ENCODE measurements around the gene MKNK1.

Gene MKNK1

DNA sequence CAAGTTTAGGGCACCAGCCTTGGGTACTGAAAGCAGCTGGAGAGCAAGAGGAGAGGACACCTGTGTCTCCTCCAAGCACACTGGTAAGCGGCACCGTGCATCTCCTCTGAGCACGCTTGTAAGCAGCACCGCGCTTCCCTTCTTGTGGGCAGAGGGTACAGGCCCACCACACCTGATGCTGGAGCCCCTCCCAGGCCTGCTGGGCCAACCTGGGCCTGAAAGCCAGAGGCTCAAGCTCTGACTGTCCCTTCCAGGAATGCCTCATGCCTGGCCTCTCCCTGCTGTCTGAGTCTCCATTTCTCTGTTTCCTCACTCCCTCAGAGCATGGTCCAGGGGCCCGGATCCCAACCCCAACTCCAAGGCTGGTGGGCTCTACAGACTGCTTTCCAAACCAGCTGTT, 88.5 kb downstream of the MKNK1 start:
- Histone ChIP-seq H3K27ac (no peak overlapping the region), H3K27me3 (ENCODE audit: insufficient read depth, low read depth) (no peaks in the 10 kb centered on the region), H3K4me3 (IDR thresholded peaks at IDR 0.05; ENCODE audit: insufficient read depth, low read depth, low read length) (no peak overlapping the region), H3K79me2 (ENCODE audit: insufficient read depth, low read depth) (no peaks in the 10 kb centered on the region), H3K4me2 (no peak overlapping the region), H3K9ac (no peak overlapping the region), H4K20me1 (ENCODE audit: insufficient read depth) (no peaks in the 10 kb centered on the region), H2AFZ (ENCODE audit: low read depth) (no peak overlapping the region), H3K4me1 (ENCODE audit: low read depth, poor library complexity, severe bottlenecking) (no peaks in the 10 kb centered on the region), H3K36me3 (ENCODE audit: insufficient read depth) (no peaks in the 10 kb centered on the region)
- TF ChIP-seq, protein P1, sequence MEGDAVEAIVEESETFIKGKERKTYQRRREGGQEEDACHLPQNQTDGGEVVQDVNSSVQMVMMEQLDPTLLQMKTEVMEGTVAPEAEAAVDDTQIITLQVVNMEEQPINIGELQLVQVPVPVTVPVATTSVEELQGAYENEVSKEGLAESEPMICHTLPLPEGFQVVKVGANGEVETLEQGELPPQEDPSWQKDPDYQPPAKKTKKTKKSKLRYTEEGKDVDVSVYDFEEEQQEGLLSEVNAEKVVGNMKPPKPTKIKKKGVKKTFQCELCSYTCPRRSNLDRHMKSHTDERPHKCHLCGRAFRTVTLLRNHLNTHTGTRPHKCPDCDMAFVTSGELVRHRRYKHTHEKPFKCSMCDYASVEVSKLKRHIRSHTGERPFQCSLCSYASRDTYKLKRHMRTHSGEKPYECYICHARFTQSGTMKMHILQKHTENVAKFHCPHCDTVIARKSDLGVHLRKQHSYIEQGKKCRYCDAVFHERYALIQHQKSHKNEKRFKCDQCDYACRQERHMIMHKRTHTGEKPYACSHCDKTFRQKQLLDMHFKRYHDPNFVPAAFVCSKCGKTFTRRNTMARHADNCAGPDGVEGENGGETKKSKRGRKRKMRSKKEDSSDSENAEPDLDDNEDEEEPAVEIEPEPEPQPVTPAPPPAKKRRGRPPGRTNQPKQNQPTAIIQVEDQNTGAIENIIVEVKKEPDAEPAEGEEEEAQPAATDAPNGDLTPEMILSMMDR (conservative IDR thresholded peaks at IDR 0.05; ENCODE audit: low read depth, low read length) = no peak

DNA sequence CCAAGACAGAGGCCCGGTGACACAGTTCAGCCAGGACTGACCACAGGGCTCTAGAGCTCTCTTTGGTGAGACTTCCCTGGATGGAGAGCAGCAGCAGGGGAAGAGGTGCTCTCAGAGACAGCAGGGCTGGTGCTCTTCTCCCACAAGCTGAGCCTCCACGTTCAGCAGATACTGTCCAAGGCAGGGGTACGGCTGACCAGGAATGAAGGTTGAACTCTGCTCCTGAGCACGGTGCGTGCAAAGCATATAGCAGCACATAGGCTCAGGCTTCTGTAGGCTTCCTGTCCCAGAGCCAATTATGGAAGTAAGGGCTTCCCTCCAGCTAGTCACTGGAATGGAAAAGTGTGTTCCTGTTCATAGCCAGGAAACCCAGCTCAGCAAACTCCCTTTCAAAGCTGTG, 90.5 kb downstream of the MKNK1 start:
- no peak overlapping the region for H2AFZ ChIP-seq (ENCODE audit: low read depth)
- no peaks in the 10 kb centered on the region for H3K79me2 ChIP-seq (ENCODE audit: insufficient read depth, low read depth)
- no peaks in the 10 kb centered on the region for H3K27me3 ChIP-seq (ENCODE audit: insufficient read depth, low read depth)
- H3K4me2 ChIP-seq = no peak overlapping the region
- no peak overlapping the region for H3K27ac ChIP-seq
- H3K36me3 ChIP-seq (ENCODE audit: insufficient read depth) = no peaks in the 10 kb centered on the region
- TF ChIP-seq, protein P1 (conservative IDR thresholded peaks at IDR 0.05; ENCODE audit: low read depth, low read length) = no peak
- no peaks in the 10 kb centered on the region for H3K4me1 ChIP-seq (ENCODE audit: low read depth, poor library complexity, severe bottlenecking)
- H3K9ac ChIP-seq = no peak overlapping the region
- no peak overlapping the region for H3K4me3 ChIP-seq (IDR thresholded peaks at IDR 0.05; ENCODE audit: insufficient read depth, low read depth, low read length)
- H4K20me1 ChIP-seq (ENCODE audit: insufficient read depth) = no peaks in the 10 kb centered on the region

DNA sequence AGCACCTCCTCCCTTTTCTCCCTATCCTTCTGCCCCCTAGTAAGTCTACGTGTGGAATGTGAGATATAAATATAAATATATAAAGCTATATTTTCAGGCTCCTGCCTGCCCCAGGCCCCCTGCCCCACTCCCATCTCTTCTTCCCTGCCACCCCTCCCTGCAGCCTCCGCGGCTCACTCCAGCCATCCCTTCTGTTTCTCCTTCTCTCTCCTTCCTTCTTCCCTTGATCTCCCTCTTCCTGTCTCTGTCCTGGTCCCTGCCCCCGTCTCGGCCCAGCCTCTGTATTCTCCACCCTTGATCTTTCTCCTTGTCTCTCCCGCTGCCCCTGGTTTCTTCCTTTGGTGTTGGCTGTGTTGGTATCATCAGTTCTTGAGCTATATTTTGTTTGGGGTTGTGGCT, 91.3 kb downstream of the MKNK1 start:
- H3K36me3 ChIP-seq (ENCODE audit: insufficient read depth) = no peaks in the 10 kb centered on the region
- TF ChIP-seq, protein P1 (conservative IDR thresholded peaks at IDR 0.05; ENCODE audit: low read depth, low read length) = no peak
- no peak overlapping the region for H3K4me3 ChIP-seq (IDR thresholded peaks at IDR 0.05; ENCODE audit: insufficient read depth, low read depth, low read length)
- no peak overlapping the region for H3K9ac ChIP-seq
- H3K4me1 ChIP-seq (ENCODE audit: low read depth, poor library complexity, severe bottlenecking) = no peaks in the 10 kb centered on the region
- H3K27me3 ChIP-seq (ENCODE audit: insufficient read depth, low read depth) = no peaks in the 10 kb centered on the region
- no peak overlapping the region for H3K4me2 ChIP-seq
- H3K79me2 ChIP-seq (ENCODE audit: insufficient read depth, low read depth) = no peaks in the 10 kb centered on the region
- no peak overlapping the region for H2AFZ ChIP-seq (ENCODE audit: low read depth)
- no peak overlapping the region for H3K27ac ChIP-seq
- no peaks in the 10 kb centered on the region for H4K20me1 ChIP-seq (ENCODE audit: insufficient read depth)

DNA sequence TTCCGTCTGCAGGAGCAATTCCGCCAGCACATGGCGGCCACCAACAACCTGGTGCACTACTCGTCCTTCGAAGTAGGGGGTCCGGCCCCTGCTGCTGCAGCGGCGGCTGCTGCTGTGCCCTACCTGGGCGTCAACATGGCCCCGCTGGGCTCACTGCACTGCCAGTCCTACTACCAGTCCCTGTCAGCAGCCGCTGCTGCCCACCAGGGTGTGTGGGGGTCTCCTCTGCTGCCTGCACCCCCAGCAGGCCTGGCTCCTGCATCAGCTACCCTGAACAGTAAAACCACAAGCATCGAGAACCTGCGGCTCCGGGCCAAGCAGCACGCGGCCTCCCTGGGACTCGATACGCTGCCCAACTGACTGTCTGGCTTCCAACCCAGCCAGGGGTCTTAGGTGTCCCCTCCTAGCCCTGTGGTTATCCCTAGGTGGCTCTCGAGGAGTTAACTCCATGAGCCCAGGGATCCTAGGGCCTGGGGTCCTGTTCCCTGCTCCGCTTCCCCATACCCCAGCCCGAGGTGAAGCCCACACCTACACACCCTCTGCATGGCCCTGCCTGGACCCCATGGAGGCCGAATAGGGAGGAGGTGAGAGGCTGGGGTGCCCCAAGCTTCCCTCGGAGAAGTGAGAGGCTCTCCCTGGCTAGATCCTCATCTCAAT, 91.8 kb downstream of the MKNK1 start:
- Histone ChIP-seq H3K9ac (no peak overlapping the region), H2AFZ (ENCODE audit: low read depth) (no peak overlapping the region), H3K4me1 (ENCODE audit: low read depth, poor library complexity, severe bottlenecking) (no peaks in the 10 kb centered on the region), H4K20me1 (ENCODE audit: insufficient read depth) (no peaks in the 10 kb centered on the region), H3K79me2 (ENCODE audit: insufficient read depth, low read depth) (no peaks in the 10 kb centered on the region), H3K4me3 (IDR thresholded peaks at IDR 0.05; ENCODE audit: insufficient read depth, low read depth, low read length) (no peak overlapping the region), H3K27ac (no peak overlapping the region), H3K27me3 (ENCODE audit: insufficient read depth, low read depth) (no peaks in the 10 kb centered on the region), H3K4me2 (no peak overlapping the region), H3K36me3 (ENCODE audit: insufficient read depth) (no peaks in the 10 kb centered on the region)
- TF ChIP-seq, protein P1 (conservative IDR thresholded peaks at IDR 0.05; ENCODE audit: low read depth, low read length) = no peak

Data from KMS-11 (cell line).